Endothelial cell of umbilical vein (primary cell): Measurements from ENCODE around the gene ARFGEF3. TPM values are rescaled to one million over a fixed set of nuclear protein-coding genes. Genes with fewer than 3 reads are reported as not detected.

Experiments
- BruUV-seq: library from RNA; stranded (reverse); fragments of 400-500 nt; replicated peaks from 2 replicates; lab custom pipeline; 2021; lab: Mats Ljungman, UMichigan
- CTCF ChIA-PET: fragments of 300-600, 350-600 bp; sonication (Branson Sonifier 250); formaldehyde crosslinking; loops from one replicate; lab custom pipeline; 2021; ENCODE audit warnings: antibody characterized with exemption, inconsistent platforms; lab: Charles Lee
- POLR2A ChIA-PET: fragments of 300-600, 350-600 bp; sonication (Branson Sonifier 250); formaldehyde crosslinking; loops from one replicate; lab custom pipeline; 2021; ENCODE audit warnings: antibody characterized with exemption, inconsistent platforms; lab: Charles Lee
- DNase-seq: peaks from one replicate; pipeline ENCODE4 v3.0.0-alpha.2; 2011; ENCODE audit warnings: low read depth, low spot score
- FAIRE-seq: peaks from 2 replicates; lab custom pipeline; 2011; peaks lifted over from hg19 to GRCh38; lab: Jason Lieb, UNC
- H2AFZ ChIP-seq: 2 replicates; pipeline ENCODE4 v1.6.0; 2012; ENCODE audit warnings: low read depth, low read length, control low read depth, inconsistent platforms
- H3K27ac ChIP-seq: 2 replicates; pipeline ENCODE4 v1.5.1; 2011; ENCODE audit warnings: low read depth, mild to moderate bottlenecking, control low read depth, low read length, moderate library complexity; ENCODE audit not compliant: insufficient read depth
- H3K27me3 ChIP-seq, 2 experiments: 2 replicates each; pipeline versions ENCODE4 v1.6.0 to v1.6.1; 2011; ENCODE audit warnings: low read length in 2 of 2, mixed read lengths in 1 of 2; ENCODE audit not compliant: control insufficient read depth in 2 of 2, insufficient read depth in 2 of 2
- H3K36me3 ChIP-seq, 2 experiments: 2 replicates in 1 of 2; 3 replicates in 1 of 2; pipeline ENCODE4 v1.5.1; 2011; ENCODE audit warnings: low read length in 2 of 2, mild to moderate bottlenecking in 1 of 2, moderate library complexity in 1 of 2; ENCODE audit not compliant: control insufficient read depth in 2 of 2, insufficient read depth in 2 of 2; ENCODE audit errors: extremely low read depth in 1 of 2
- H3K4me1 ChIP-seq: 3 replicates; pipeline ENCODE4 v1.5.1; 2011; ENCODE audit warnings: mild to moderate bottlenecking, low read length; ENCODE audit not compliant: control insufficient read depth, insufficient read depth; ENCODE audit errors: extremely low read depth
- H3K4me2 ChIP-seq: 2 replicates; pipeline ENCODE4 v1.6.1; 2011; ENCODE audit warnings: low read length, control low read depth, mixed read lengths; ENCODE audit not compliant: insufficient read depth
- H3K4me3 ChIP-seq, 3 experiments: fragments of 200-600 bp in 1 of 3; sonication (generic), shearing (Covaris generic) in 1 of 3; replicated peaks in 1 of 3; 2 replicates each; pipeline ENCODE4 v1.5.1; 2011 to 2016; ENCODE audit warnings: control low read depth in 3 of 3, low read length in 3 of 3, mild to moderate bottlenecking in 2 of 3, inconsistent platforms in 1 of 3, low read depth in 1 of 3, moderate library complexity in 1 of 3; ENCODE audit not compliant: insufficient read depth in 1 of 3
- H3K79me2 ChIP-seq: 2 replicates; pipeline ENCODE4 v1.6.0; 2012; ENCODE audit warnings: low read length, inconsistent platforms; ENCODE audit not compliant: control insufficient read depth, insufficient read depth
- H3K9ac ChIP-seq: replicated peaks from 2 replicates; pipeline ENCODE3; 2011; ENCODE audit warnings: low read length, control low read depth; ENCODE audit not compliant: insufficient read depth; ENCODE audit errors: extremely low read depth
- H3K9me1 ChIP-seq: replicated peaks from 3 replicates; pipeline ENCODE4 v1.6.0; 2011; ENCODE audit warnings: mild to moderate bottlenecking, low read length; ENCODE audit not compliant: control insufficient read depth, insufficient read depth; ENCODE audit errors: extremely low read depth
- H3K9me3 ChIP-seq: replicated peaks from 2 replicates; pipeline ENCODE4 v1.5.1; 2012; ENCODE audit warnings: low read length, inconsistent platforms; ENCODE audit not compliant: control insufficient read depth, insufficient read depth
- H4K20me1 ChIP-seq: replicated peaks from 2 replicates; pipeline ENCODE3; 2011; ENCODE audit warnings: mild to moderate bottlenecking, low read length; ENCODE audit not compliant: control insufficient read depth, insufficient read depth; ENCODE audit errors: extremely low read depth
- CTCF ChIP-seq, 2 donors: IDR thresholded peaks; 1 replicate in 1 of 2; 2 replicates in 1 of 2; pipeline ENCODE4 v1.5.1; 2011; ENCODE audit warnings: low read length in 2 of 2, mild to moderate bottlenecking in 2 of 2, moderate library complexity in 2 of 2, control low read depth in 1 of 2, inconsistent platforms in 1 of 2, low read depth in 1 of 2; ENCODE audit not compliant: insufficient read depth in 1 of 2; ENCODE audit errors: extremely low read depth in 1 of 2
- FOS ChIP-seq: IDR thresholded peaks from 2 replicates; pipeline ENCODE4 v1.6.1; 2011; ENCODE audit warnings: mild to moderate bottlenecking, low read length, moderate library complexity, borderline replicate concordance; ENCODE audit not compliant: insufficient read depth
- GATA2 ChIP-seq: IDR thresholded peaks from 2 replicates; pipeline ENCODE4 v1.7.0; 2011; ENCODE audit warnings: low read depth, mild to moderate bottlenecking, moderate library complexity, mixed read lengths, low read length; ENCODE audit not compliant: insufficient read length, insufficient read depth
- JUN ChIP-seq: IDR thresholded peaks from 2 replicates; pipeline ENCODE4 v1.6.1; 2011; ENCODE audit warnings: borderline replicate concordance, low read depth; ENCODE audit not compliant: insufficient read length, insufficient read depth
- MYC ChIP-seq: IDR thresholded peaks from one replicate; pipeline ENCODE4 v1.6.1; 2011; ENCODE audit warnings: mild to moderate bottlenecking, low read depth, low read length
- POLR2A ChIP-seq: IDR thresholded peaks from 2 replicates; pipeline ENCODE4 v1.6.1; 2012; ENCODE audit warnings: low read depth, mild to moderate bottlenecking, control low read depth, low read length
- POLR2AphosphoS5 ChIP-seq: IDR thresholded peaks from 2 replicates; pipeline ENCODE4 v1.6.1; 2012; ENCODE audit warnings: low read depth, mild to moderate bottlenecking, control low read depth, low read length, moderate library complexity; ENCODE audit not compliant: insufficient read depth
- dilution Hi-C: fragments of 300-500 bp; cut with MboI; formaldehyde crosslinking; loops from one replicate; pipeline ENCODE4 v1.15.0; 2019; ENCODE audit warnings: low sequenced_read_pairs; ENCODE audit not compliant: extremely low pct_ligation_motif_present
- intact Hi-C: fragments of 100-400 bp; cut with micrococcal nuclease; formaldehyde crosslinking; loops from one replicate; pipeline ENCODE4 v1.10.0; 2022
- polyA plus RNA-seq, 4 experiments: library from polyadenylated mRNA; depleted of rRNA in 3 of 4; stranded (reverse) in 3 of 4; unstranded in 1 of 4; fragments of >200 nt; gene quantifications; 2 replicates each; pipeline versions ENCODE4 v1.2.1 to v1.2.3, GENCODE V29; 2011 to 2012; ENCODE audit warnings: missing spikeins in 1 of 4
- total RNA-seq: library from RNA; stranded (reverse); gene quantifications from 2 replicates; pipeline ENCODE4 v1.2.3, GENCODE V29; 2021

Gene ARFGEF3
- total and polyA plus RNA-seq, 2 donors (not counting 3 experiments of a cell fraction or from before 2014, with no cell fraction given): 1.3 to 7.3 TPM

GRCh38 chr6:138219901-138220300 lies 58.2 kb downstream of the ARFGEF3 start:
- Histone ChIP-seq H3K36me3 (no peaks in the 10 kb centered on the region), H3K4me2 (no peak overlapping the region), H2AFZ (no peak overlapping the region), H3K9me3 (no peaks in the 10 kb centered on the region), H3K9ac (no peak overlapping the region), H3K27ac (no peak overlapping the region), H3K79me2 (no peaks in the 10 kb centered on the region), H3K4me1 (no peaks in the 10 kb centered on the region), H3K4me3 (no peak overlapping the region), H4K20me1 (no peaks in the 10 kb centered on the region), H3K9me1 (no peaks in the 10 kb centered on the region), H3K27me3 (no peaks in the 10 kb centered on the region)
- no peak for TF ChIP-seq POLR2AphosphoS5
- no peak for TF ChIP-seq POLR2A
- TF ChIP-seq GATA2: no peak
- TF ChIP-seq CTCF (IDR thresholded peaks at IDR 0.05; ENCODE audit: extremely low read depth in 1 of 2, insufficient read depth in 1 of 2, low read depth in 1 of 2, low read length in 2 of 2): no peak
- no peak for TF ChIP-seq FOS
- TF ChIP-seq JUN: no peak
- no peak for TF ChIP-seq MYC
- intact Hi-C loops (loop anchor here (10.0 kb wide), 1 partner anchor 635 kb away; no protein-coding TSS in a partner anchor), dilution Hi-C loops (no loop called here)
- CTCF ChIA-PET: no interaction called here
- POLR2A ChIA-PET: no interaction called here
- no TSS peak for BruUV-seq
- DNase-seq: no peak
- FAIRE-seq: no peak
